ENCODE results near the gene PLCB3.

DNA sequence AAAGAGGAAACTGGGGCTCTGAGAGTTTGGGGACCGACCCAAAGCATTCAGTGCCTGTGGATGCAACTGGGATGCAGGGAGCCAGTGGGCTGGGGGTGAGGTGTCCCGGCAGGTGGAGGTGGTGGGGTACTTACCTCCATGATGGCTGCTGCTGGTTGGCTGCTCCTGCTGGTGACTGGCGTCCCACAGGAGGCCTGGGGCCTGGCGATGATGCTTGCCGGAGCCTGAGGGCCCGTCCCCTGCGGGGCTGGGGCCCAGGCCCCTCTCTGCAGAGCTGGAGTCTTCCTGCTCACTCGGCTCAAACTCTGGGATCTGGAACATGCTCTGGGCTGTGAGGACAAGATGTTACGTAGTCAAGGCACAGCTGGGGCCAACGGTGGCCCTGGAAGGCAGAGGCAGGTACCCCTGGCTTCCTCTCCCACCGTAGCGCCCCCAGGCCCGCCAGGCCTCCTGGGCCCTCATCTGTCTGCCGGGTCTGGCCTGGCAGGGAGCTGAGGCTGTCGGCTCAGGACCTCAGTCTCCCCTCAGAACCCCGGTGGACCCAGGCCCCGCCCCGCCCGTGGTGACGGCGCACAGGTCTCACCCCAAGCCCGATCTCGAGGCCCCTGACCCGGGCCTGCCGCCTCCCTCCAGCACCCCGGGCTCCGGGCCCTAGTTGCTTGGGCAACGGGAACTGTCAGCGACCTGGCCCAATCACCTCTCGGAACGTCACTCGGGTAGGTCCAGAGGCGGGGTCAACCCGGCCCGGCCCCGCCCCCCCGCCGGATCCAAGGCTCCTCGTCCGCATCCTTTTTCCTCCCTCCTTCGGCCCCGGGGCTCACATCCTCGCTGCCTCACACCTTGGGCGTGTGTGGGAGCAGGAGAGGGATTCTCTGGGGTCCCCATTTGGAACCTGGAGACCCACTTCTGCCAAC is 33.0 kb downstream of the PLCB3 start, which contains the start of gene BAD:
- TF ChIP-seq, protein P1, sequence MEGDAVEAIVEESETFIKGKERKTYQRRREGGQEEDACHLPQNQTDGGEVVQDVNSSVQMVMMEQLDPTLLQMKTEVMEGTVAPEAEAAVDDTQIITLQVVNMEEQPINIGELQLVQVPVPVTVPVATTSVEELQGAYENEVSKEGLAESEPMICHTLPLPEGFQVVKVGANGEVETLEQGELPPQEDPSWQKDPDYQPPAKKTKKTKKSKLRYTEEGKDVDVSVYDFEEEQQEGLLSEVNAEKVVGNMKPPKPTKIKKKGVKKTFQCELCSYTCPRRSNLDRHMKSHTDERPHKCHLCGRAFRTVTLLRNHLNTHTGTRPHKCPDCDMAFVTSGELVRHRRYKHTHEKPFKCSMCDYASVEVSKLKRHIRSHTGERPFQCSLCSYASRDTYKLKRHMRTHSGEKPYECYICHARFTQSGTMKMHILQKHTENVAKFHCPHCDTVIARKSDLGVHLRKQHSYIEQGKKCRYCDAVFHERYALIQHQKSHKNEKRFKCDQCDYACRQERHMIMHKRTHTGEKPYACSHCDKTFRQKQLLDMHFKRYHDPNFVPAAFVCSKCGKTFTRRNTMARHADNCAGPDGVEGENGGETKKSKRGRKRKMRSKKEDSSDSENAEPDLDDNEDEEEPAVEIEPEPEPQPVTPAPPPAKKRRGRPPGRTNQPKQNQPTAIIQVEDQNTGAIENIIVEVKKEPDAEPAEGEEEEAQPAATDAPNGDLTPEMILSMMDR (conservative IDR thresholded peaks at IDR 0.05 in 1 of 2, IDR thresholded peaks at IDR 0.05 in 1 of 2; ENCODE audit: extremely low read depth in 1 of 2, insufficient read depth in 1 of 2, low read depth in 1 of 2, low read length in 2 of 2), result no peak
- TF ChIP-seq EZH2 (IDR thresholded peaks at IDR 0.05; ENCODE audit: borderline replicate concordance, low read length), result no peak

All from mammary epithelial cell (primary cell).